ENCODE data around the gene PSG1. TPM values are rescaled to one million over a fixed set of nuclear protein-coding genes. Genes with fewer than 3 reads are reported as not detected.
"Not testable (repeated sequence)": the region's sequence is repeated elsewhere in the genome, so short reads cannot be mapped to it uniquely, and the experiment has no call there.

PSG1 gene
- total RNA-seq = not detected

- DNase-seq (ENCODE audit: low spot score) (no peak), ATAC-seq (ENCODE audit: low FRiP score) (no peak)
- TF ChIP-seq CTCF (IDR thresholded peaks at IDR 0.05) = no peak
Observed at GRCh38 chr19:42879613-42880012, at the start of gene PSG1. TSS of gene PSG1 (minus strand) at chr19:42879713. CDS start at chr19:42879581, 132 bp downstream.

- DNase-seq (ENCODE audit: low spot score) (no peak), ATAC-seq (ENCODE audit: low FRiP score) (no peak)
- no peak for TF ChIP-seq CTCF (IDR thresholded peaks at IDR 0.05)
Observed at GRCh38 chr19:42928896-42929295, 49.4 kb upstream of the PSG1 start.

- TF ChIP-seq CTCF (IDR thresholded peaks at IDR 0.05) = no peak
- no peak for DNase-seq (ENCODE audit: low spot score)
Observed at GRCh38 chr19:42926781-42927180, 47.3 kb upstream of the PSG1 start.

GRCh38 chr19:42923106-42923505 is 43.6 kb upstream of the PSG1 start:
- DNase-seq (ENCODE audit: low spot score); ATAC-seq (ENCODE audit: low FRiP score): not testable (repeated sequence)

More at GRCh38 chr19:42926781-42927180, 47.3 kb upstream of the PSG1 start:
- ATAC-seq (ENCODE audit: low FRiP score) = no peak

GRCh38 chr19:42920971-42921370 is 41.5 kb upstream of the PSG1 start:
- DNase-seq (ENCODE audit: low spot score); ATAC-seq (ENCODE audit: low FRiP score): not testable (repeated sequence)

- no peak for TF ChIP-seq CTCF (IDR thresholded peaks at IDR 0.05)
- DNase-seq (ENCODE audit: low spot score) = no peak
- no peak for ATAC-seq (ENCODE audit: low FRiP score)
Observed at GRCh38 chr19:42919757-42920079, 40.2 kb upstream of the PSG1 start.

GRCh38 chr19:42919070-42919756 is 39.7 kb upstream of the PSG1 start:
- not testable (repeated sequence) for DNase-seq (ENCODE audit: low spot score); ATAC-seq (ENCODE audit: low FRiP score)

- DNase-seq (ENCODE audit: low spot score); ATAC-seq (ENCODE audit: low FRiP score): not testable (repeated sequence)
Observed at GRCh38 chr19:42918377-42919069, 39.0 kb upstream of the PSG1 start.

GRCh38 chr19:42917634-42918033 is 38.1 kb upstream of the PSG1 start, which contains the start of gene PSG6:
TSS of gene PSG6 (minus strand) at chr19:42917894. CDS start at chr19:42917792, 102 bp downstream.
- not testable (repeated sequence) for ATAC-seq (ENCODE audit: low FRiP score); DNase-seq (ENCODE audit: low spot score)

GRCh38 chr19:42916931-42917330 is 37.4 kb upstream of the PSG1 start:
- DNase-seq (ENCODE audit: low spot score) = not testable (repeated sequence)

GRCh38 chr19:42913516-42913915 is 34.0 kb upstream of the PSG1 start:
- DNase-seq (ENCODE audit: low spot score); ATAC-seq (ENCODE audit: low FRiP score): not testable (repeated sequence)

More at GRCh38 chr19:42916931-42917330, 37.4 kb upstream of the PSG1 start:
- ATAC-seq (ENCODE audit: low FRiP score) = not testable (repeated sequence)

GRCh38 chr19:42912941-42913340 is 33.4 kb upstream of the PSG1 start:
- not testable (repeated sequence) for ATAC-seq (ENCODE audit: low FRiP score); DNase-seq (ENCODE audit: low spot score)

- DNase-seq (ENCODE audit: low spot score); ATAC-seq (ENCODE audit: low FRiP score): not testable (repeated sequence)
Observed at GRCh38 chr19:42911731-42912130, 32.2 kb upstream of the PSG1 start.

- not testable (repeated sequence) for ATAC-seq (ENCODE audit: low FRiP score); DNase-seq (ENCODE audit: low spot score)
Observed at GRCh38 chr19:42906162-42906561, 26.6 kb upstream of the PSG1 start.

- DNase-seq (ENCODE audit: low spot score); ATAC-seq (ENCODE audit: low FRiP score): not testable (repeated sequence)
Observed at GRCh38 chr19:42900561-42900960, 21.0 kb upstream of the PSG1 start.

All from omental fat pad (tissue), 4 donors.